ENCODE measurements around the gene C2CD3.
"Not testable (repeated sequence)": the region's sequence is repeated elsewhere in the genome, so short reads cannot be mapped to it uniquely, and the experiment has no call there.

The C2CD3 gene

DNA sequence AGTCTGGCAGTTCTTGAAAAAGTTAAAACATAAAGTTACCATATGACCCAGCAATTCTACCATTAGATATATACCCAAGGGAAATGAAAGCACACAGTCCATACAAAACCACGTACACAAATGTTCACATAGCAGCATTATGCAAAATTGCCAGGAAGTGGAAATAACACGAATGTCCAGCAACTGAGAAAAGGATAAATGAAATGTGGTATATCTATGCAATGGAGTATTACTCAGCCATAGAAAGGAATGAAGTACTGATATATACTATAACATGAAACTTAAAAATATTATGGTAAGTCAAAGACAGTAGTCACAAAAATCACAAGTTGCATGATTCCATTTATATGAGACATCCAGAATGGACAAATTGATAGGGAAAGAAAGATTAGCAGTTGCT lies 57.9 kb downstream of the C2CD3 start:
- DNase-seq (ENCODE audit: low read depth): no peak

DNA sequence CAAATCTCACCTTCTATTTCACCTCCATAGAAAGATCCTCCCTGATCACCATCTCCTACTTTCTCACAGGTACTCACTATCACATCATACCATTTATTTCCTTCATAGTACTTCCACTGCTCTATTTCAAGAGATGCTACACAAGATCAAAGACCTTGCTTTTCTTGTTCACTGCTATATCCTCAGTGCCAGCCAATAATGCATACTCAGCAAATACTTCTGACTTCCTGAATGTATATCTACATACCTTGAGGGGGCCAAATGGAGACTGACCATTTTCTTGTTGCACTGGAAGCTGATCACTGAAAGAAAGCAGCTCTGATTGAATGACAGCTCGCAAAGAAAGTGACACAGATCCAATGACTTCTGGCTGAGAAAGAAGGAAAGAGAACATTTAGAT lies 64.7 kb downstream of the C2CD3 start:
- no peak for DNase-seq (ENCODE audit: low read depth)

DNA sequence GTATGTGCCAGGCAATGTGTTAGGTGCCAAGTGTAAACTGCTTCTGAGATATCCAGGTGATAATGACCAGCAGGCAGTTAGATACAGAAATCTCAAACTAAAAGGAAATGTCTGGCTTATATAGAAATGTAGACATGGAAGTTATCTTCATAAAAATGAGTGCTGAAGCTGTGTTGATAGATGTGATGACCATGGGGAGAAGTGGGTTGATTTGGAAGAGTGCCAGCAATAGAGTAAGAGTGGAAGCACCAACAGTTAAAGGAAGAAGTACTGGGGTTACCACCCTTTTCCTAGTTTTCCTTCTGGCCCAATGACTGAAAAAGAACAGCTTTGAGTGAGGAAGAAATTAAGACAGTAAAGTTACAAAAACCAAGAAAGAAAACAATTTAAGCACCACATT lies 68.5 kb downstream of the C2CD3 start:
- DNase-seq (ENCODE audit: low read depth): no peak

DNA sequence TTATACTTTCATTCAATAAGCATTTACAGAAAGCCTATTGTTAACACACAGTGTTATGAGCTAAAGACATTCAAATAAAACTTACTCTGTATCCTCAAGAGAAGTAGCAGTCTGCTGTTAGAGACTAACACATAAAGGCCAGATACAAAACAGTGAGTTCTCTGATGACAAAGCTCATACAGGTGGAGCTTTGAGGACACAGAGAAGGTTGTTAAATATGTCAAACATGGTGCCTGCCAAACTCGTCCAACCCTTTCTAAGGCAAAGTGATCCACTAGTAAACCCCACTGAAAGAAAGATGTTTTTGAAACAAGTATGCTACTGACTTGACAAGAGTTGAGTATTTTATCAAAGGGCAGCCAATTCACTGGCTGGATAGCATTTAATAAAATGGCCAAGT lies 70.1 kb downstream of the C2CD3 start:
- DNase-seq (ENCODE audit: low read depth): no peak

DNA sequence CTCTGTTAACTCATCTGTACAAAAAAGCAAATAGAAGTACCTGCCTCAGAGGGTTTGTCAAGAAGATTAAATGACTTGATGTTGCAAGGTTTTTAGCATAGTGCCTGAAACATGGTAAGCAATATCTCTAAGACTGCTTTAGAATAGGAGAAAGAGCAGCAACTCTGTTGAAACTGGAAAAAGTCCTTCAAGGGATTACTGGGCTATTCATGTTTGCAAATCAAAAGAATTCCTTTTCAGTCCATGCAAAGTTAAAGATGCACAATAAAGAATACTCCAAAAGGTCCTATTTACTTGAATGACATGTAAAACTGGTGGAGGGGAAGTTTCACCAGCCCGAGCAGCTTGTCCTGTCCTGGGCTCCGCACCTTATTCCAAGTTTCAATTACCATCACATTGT lies 70.6 kb downstream of the C2CD3 start:
- no peak for DNase-seq (ENCODE audit: low read depth)

DNA sequence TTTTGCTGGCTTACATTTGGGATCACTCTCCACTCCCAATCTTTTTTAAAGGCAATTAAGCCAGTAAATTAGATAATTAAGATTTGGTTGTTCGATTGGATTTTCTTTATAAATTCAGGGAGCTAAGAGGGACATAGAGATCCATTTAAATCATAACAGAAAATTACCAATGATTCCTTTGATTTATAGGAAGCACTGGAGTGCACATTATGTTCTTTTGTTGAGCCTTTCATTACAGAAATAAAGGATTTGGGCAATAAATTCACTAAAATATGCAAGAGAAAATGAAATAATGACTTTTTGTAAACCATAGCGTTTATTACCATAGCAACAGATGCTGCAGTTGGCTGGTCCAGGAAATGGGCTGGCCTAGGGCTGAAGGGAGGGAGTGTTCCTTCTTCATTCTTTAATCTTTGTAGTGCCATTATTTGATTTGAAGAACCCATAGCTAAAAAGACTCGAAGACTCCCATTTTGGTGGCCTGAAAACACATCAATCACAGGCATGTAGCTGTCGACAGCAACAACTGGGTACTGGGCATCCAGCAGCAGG lies 73.0 kb downstream of the C2CD3 start:
- no peak for DNase-seq (ENCODE audit: low read depth)

DNA sequence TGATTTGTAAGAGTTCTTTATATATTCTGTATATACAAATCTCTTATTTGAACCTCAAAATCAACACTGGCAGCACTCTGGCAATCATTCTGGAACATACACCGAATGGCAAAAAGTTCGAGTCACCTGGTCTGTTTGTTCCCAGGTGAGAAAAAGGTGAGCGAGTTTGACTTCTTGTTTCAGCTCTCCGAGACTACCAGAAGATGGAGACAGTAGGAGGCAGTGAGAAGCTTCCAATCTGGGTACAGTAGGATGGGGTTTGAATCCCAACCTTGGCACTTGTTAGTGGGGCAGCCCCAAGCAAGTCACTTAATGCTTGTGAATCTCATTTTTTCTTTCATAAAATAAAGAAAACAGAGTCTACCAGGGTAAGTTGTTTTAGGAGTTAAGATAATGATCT lies 76.4 kb downstream of the C2CD3 start:
- DNase-seq (ENCODE audit: low read depth): no peak

DNA sequence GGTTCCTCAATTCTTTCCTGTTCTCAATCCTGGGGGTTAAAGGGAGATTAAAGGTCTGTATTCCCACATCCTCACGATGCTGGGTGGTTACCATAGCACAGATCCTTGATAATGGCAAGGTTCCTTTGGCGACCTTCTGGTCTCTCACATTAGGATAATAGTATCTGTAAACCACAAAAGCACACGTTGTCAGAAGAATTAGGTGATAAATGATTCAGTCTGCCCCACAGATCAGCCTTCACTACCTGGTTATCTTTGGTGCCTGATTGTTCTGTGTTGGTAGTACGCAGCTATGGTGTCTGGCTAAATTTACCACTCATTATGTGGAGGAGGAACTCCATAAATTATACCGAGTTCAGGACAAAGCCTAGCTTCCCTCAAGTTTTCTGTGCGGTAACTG lies 78.4 kb downstream of the C2CD3 start:
- DNase-seq (ENCODE audit: low read depth): no peak

DNA sequence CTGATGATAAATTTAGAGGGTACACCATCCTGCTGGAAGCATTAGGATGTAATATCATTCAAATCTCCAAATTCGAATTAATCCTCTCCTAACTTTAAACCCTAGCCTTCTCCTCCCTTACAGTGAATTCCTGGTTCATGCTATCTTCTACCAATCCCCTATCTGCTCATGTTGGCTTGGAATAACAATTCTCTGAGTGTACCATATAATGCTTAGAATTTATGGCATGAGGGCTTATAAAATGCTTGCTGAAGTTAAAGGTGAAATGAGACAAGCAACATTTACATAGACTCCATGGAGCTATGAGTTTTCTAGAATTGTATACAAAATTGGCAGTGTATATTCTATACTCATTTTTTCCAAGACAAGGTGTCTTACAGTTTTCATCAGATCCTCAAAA lies 79.3 kb downstream of the C2CD3 start:
- no peak for DNase-seq (ENCODE audit: low read depth)

DNA sequence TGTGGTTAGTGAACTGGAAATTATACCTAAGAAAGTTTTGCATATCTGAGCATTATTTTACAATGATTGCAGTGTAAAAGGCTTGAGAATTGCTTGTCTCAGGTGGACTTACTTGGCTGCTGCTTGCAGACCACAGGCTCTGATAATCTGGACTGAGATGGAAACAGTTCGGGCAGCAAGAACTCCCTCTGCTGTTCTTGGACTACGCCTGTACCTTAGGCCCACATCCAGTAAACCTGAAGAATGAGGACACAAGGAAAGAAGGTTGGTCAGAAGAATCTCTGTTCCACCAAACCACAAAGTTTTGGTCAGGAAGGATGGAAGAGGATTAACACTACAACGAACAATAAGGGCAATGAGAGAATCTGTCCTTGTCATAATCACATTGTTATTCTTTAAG lies 80.1 kb downstream of the C2CD3 start:
- peak; percentile 34 for DNase-seq (ENCODE audit: low read depth)

DNA sequence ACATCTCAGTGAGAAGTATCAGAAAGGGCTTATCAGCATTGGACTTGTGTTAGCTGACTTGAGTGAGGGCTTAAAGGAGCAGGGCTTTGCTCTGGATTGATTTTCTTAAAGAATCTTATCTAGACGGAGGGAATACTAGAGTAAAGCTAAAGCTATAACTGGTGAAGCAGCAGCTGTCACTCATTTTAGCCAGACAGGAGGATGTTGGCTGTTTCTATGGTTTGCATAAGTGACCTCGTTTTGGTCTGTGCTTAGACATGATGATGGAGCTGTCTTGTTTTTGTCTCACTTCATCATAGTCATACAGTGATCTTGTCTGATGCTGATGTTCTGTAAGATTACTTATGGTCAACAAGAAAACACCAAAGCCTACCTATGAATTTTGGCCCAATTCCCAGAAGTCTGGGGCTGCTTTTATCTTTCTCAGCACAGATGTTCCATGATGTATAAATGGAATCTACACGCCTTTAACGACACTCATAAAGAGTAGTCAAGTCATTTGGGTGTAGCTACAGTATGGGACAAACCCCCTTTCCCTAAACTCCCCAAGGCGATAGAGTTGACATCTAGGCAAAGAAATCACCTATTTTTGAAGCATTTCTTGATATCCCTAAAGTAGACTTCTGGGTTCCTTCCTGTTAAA lies 84.4 kb downstream of the C2CD3 start:
- peak; percentile 74 for DNase-seq (ENCODE audit: low read depth)

DNA sequence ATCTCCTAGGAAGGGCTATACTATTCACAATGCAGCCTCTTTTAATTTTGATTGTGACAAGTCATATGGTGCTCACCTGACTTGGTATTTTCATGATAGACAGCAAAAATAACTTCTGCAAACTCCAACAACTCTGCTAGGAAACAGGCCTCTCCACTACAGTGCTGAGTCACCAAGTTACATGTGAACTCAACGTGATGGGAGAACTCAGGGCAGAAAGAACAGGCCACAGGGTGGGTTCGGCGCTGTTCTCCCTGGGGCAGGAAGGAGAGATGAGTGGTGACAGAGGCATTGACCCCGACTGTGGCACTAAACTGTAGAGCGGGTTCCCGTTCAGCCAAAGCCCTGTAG lies 85.3 kb downstream of the C2CD3 start:
- DNase-seq (ENCODE audit: low read depth): peak; percentile 63

DNA sequence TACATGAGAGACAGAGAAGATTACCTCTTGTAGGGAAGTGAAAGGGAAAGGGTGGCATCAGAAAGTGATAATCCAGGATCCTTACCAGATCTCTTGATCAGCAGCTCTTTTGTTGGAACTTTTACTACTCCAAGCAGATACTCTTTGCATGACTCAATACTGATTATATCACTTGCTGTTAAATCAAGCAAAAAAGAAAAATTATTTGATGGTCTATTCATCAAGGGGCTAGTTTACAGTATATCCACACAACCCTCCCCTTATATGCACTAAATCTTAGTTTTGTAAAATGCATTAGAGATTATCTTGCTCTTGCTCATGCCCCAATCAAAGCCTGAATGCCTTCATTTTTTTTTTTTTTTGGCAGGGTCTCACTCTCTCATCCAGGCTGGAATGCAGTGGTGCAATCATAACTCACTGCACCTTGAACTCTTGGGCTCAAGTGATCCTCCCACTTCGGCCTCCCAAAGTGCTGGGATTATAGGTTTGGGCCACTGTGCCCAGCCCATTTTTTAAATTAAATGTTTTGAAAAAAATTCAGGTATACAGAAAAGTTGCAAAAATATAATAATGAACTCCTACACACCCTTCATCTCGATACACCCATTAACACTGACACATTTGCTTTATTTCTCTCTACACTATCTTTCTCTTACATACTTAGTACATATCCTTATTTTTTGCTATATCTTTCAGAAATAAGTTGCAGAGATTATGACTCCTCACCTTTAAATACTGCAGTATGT lies 85.8 kb downstream of the C2CD3 start:
- DNase-seq (ENCODE audit: low read depth): peak; percentile 64

DNA sequence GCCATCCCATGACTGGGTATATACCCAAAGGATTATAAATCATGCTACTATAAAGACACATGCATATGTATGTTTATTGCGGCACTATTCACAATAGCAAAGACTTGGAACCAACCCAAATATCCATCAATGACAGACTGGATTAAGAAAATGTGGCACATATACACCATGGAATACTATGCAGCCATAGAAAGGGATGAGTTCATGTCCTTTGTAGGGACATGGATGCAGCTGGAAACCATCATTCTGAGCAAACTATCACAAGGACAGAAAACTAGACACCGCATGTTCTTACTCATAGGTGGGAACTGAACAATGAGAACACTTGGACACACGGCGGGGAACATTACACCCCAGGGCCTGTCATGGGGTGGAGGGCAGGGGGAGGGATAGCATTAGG lies 86.9 kb downstream of the C2CD3 start:
- DNase-seq (ENCODE audit: low read depth): not testable (repeated sequence)

DNA sequence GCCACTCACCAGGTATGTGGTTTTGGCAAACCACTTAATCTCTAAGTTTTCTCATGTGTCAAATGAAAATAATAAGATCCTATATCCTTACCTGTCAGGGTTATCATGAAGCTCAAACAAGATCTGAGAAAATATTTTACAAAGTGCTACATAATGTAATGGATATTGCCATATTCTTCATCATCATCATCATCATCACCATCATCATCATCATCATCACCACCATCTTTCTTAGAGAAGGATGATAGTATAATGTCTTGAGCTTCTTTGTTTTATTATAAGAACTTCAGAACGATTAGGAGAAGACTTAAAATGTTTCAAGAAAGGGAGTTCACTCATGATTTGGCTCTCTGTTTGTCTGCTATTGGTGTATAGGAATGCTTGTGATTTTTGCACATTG lies 89.4 kb downstream of the C2CD3 start:
- DNase-seq (ENCODE audit: low read depth): no peak

DNA sequence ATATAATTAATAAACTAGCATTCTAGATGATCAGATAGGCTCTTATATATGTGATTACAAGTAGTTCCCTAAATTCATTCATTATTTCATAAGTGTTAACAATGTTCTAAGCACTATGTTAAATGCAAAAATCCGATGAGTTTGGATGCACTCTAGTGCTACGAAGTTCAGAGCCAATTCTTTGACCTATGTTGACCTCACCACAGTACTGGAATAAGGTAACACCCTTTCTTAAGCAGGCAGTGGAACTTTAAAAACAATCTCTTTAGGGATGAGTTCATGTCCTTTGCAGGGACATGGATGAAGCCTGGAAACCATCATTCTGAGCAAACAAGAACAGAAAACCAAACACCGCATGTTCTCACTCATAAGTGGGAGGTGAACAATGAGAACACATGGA lies 93.6 kb downstream of the C2CD3 start:
- DNase-seq (ENCODE audit: low read depth): no peak

DNA sequence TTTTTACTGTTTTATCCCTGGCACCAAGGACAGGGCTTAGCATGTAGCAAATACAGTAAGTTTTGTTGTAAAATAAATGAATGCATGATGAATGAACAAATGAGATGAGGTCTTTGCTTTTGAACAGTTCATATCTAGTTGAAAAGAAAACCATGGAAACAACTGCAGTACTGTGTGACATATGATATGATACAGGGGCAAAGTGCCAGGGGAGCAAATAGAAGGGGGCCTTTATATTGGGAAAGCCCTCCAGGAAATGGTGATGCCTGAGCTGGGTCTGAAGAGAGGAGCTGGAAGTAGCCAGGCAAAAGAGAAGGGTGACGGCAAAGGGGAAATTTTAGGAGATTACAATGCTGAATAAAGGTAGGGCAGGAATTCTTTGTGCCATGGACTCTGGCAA lies 98.1 kb downstream of the C2CD3 start:
- no peak for DNase-seq (ENCODE audit: low read depth)

DNA sequence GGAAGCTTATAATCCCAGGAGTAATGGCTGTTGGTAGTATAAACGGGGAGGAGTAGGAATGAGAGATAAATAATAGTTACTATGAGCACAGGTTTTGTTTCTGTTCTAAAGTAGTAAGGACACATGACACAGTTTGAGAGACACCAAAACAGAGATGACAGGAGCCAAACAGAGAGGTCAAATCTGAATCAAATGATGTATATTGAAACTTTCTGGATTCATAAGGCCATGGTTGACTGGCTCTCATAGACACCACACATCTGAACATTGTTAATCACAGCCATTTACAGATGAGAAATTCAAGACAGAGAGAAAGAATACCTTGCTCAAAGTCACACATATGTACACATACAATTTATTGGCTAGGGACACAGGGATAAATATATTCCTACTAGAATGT lies 98.5 kb downstream of the C2CD3 start:
- no peak for DNase-seq (ENCODE audit: low read depth)

DNA sequence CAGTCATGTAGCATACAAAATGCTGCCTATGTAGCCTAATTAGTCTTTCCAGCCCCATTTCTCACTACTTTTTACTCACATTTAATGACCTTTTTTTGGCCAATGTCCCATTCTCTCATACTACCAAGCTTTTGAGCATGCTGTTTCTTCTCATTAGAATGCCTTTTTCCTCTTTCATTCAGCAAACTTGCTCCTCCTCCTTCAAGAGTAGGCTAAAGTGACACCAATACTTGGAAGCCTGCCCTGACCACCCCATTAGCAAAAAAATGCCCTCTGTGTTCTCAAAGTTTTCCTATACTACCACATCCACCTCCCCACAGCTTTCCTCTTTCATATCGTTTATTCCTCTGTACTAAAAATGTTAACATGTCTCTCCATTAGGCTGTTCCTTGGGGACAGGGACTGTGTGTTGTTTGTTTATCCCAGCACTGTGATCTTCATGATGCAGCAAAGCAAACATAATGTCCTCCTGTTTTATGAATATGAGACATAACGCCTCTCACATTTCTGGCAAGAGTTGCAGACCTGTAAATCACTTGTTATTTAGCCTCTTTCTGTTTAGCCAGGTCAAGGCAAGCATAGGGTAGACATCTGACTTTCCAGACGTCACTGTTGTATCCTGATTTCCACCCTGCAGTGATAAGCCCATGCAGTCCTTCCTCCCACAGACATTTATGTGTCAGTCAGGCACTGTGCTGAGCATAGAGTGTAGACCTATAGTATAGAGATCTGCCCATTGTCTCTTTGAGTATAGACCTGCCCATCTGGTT lies 99.9 kb downstream of the C2CD3 start:
- DNase-seq (ENCODE audit: low read depth): no peak

DNA sequence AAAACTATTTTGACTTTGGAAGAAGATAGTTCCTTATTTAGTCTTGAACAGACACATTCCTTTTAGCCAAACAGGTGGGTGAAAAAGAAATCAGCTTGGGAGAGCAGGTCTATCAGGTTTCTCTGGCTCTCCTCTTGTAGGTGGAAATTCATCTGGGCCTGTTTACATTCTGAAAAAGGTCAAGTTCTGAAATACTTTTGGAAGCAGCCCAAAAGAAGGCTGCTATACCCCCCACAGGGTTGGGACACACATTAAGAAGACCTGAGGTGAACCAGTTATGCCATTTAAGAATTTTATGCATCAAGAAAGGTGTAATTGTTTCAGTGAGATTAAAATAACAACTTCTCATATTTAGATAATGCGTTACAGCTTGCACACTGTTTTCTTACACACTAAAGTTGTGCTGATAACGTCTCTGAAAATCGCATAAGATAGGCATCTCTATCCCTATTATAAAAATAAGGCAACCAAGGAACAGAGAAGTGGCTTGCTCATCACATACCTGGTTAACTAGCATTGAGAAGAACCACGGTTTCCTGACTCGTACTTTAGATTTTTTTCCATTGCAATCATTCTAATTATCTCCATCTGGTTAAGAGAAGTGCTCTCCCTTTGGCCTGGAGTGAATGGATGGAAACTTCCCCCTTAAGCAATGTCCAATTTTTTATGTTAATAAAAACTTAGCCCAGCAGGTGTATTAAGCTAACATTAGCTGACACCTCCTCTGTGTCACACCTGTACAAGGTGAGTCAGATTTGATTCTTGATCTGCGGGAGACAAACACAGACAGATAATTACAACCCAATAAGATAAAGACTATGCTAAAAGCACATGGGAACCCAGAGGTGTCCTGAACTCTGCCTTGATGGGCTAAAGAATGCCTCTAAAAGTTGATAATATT lies 101.4 kb downstream of the C2CD3 start:
- DNase-seq (ENCODE audit: low read depth): peak; percentile 29

DNA sequence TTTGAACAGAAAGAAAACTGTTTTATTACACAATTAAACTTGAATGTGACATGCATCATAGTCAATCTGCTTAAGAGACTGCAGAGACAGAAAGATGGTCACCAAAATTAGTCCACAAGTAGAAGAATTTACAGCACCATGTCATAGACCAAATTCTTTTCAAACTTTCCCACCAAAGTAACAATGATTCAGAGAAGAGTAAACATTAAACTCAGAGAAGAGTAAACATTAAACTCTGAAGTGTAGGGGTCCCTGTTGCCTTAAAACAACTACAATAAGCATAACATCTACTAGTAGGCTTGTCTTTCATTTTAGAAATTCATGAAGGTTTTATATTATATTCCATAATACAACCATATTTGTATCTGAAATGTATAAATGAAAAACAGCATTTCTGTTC lies 104.1 kb downstream of the C2CD3 start:
- peak; percentile 32 for DNase-seq (ENCODE audit: low read depth)

DNA sequence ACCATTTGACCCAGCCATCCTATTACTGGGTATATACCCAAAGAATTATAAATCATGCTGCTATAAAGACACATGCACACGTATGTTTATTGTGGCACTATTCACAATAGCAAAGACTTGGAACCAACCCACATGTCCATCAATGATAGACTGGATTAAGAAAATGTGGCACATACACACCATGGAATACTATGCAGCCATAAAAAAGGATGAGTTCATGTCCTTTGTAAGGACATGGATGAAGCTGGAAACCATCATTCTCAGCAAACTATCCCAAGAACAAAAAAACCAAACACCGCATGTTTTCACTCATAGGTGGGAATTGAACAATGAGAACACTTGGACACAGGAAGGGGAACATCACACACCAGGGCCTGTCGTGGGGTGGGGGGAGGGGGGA lies 105.3 kb downstream of the C2CD3 start:
- not testable (repeated sequence) for DNase-seq (ENCODE audit: low read depth)

Data from iris pigment epithelial cell (primary cell).